Panc1 (cell line): Measurements from ENCODE around the gene ZFYVE1.
"Not testable (repeated sequence)": the region's sequence is repeated elsewhere in the genome, so short reads cannot be mapped to it uniquely, and the experiment has no call there.

Experiments used
- POLR2AphosphoS5 ChIP-seq: IDR thresholded peaks from 2 replicates; pipeline ENCODE4 v1.6.1; 2012; ENCODE audit warnings: mild to moderate bottlenecking, low read depth, low read length, moderate library complexity
- TF ChIP-seq, protein P1 (sequence below): fragments of 450-650 bp; IDR thresholded peaks from 2 replicates; pipeline ENCODE4 v1.5.1; 2017; ENCODE audit warnings: mild to moderate bottlenecking
- TF ChIP-seq, protein P2 (sequence below), 2 experiments: IDR thresholded peaks; 2 replicates each; pipeline ENCODE4 v1.6.1; 2011 to 2012; ENCODE audit warnings: low read depth in 2 of 2, control low read depth in 1 of 2, low read length in 1 of 2, mild to moderate bottlenecking in 1 of 2, moderate library complexity in 1 of 2; ENCODE audit not compliant: insufficient read depth in 1 of 2

DNA sequence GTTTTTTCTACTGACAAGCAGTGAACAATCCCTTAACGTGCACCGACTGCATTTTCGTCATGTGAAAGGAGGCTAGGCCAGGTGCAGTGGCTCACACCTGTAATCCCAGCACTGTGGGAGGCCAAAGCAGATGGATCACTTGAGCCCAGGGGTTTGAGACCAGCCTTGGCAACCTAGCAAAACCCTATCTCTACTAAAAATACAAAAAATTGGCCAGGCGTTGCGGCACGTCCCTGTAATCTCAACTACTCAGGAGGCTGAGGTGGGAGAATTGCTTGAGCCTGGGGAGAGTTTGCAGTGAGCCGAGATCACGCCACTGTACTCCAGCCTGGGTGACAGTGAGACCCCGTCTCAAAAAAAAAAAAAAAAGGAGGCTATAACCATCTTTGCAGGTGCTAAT is 22.3 kb downstream of the ZFYVE1 start:
- not testable (repeated sequence) for TF ChIP-seq POLR2AphosphoS5
- TF ChIP-seq, protein P1, sequence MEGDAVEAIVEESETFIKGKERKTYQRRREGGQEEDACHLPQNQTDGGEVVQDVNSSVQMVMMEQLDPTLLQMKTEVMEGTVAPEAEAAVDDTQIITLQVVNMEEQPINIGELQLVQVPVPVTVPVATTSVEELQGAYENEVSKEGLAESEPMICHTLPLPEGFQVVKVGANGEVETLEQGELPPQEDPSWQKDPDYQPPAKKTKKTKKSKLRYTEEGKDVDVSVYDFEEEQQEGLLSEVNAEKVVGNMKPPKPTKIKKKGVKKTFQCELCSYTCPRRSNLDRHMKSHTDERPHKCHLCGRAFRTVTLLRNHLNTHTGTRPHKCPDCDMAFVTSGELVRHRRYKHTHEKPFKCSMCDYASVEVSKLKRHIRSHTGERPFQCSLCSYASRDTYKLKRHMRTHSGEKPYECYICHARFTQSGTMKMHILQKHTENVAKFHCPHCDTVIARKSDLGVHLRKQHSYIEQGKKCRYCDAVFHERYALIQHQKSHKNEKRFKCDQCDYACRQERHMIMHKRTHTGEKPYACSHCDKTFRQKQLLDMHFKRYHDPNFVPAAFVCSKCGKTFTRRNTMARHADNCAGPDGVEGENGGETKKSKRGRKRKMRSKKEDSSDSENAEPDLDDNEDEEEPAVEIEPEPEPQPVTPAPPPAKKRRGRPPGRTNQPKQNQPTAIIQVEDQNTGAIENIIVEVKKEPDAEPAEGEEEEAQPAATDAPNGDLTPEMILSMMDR, result not testable (repeated sequence)
- TF ChIP-seq, protein P2, sequence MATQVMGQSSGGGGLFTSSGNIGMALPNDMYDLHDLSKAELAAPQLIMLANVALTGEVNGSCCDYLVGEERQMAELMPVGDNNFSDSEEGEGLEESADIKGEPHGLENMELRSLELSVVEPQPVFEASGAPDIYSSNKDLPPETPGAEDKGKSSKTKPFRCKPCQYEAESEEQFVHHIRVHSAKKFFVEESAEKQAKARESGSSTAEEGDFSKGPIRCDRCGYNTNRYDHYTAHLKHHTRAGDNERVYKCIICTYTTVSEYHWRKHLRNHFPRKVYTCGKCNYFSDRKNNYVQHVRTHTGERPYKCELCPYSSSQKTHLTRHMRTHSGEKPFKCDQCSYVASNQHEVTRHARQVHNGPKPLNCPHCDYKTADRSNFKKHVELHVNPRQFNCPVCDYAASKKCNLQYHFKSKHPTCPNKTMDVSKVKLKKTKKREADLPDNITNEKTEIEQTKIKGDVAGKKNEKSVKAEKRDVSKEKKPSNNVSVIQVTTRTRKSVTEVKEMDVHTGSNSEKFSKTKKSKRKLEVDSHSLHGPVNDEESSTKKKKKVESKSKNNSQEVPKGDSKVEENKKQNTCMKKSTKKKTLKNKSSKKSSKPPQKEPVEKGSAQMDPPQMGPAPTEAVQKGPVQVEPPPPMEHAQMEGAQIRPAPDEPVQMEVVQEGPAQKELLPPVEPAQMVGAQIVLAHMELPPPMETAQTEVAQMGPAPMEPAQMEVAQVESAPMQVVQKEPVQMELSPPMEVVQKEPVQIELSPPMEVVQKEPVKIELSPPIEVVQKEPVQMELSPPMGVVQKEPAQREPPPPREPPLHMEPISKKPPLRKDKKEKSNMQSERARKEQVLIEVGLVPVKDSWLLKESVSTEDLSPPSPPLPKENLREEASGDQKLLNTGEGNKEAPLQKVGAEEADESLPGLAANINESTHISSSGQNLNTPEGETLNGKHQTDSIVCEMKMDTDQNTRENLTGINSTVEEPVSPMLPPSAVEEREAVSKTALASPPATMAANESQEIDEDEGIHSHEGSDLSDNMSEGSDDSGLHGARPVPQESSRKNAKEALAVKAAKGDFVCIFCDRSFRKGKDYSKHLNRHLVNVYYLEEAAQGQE (IDR thresholded peaks at IDR 0.05; ENCODE audit: insufficient read depth in 1 of 2, low read depth in 2 of 2, low read length in 1 of 2), result not testable (repeated sequence)
